Stimulated activated CD4-positive, alpha-beta T cell treated with anti-CD3 and anti-CD28 coated beads, TNF-alpha, amount 100 ng/mL, for 1 hour (primary cell): ENCODE data around the gene FUBP1.
"Not testable (repeated sequence)": the region's sequence is repeated elsewhere in the genome, so short reads cannot be mapped to it uniquely, and the experiment has no call there.

Experiments
- DNase-seq, 3 donors: peaks; one replicate each; pipeline ENCODE4 v3.0.0-alpha.2; 2020; ENCODE audit warnings: low read depth in 3 of 3, low spot score in 1 of 3

Gene FUBP1

DNA sequence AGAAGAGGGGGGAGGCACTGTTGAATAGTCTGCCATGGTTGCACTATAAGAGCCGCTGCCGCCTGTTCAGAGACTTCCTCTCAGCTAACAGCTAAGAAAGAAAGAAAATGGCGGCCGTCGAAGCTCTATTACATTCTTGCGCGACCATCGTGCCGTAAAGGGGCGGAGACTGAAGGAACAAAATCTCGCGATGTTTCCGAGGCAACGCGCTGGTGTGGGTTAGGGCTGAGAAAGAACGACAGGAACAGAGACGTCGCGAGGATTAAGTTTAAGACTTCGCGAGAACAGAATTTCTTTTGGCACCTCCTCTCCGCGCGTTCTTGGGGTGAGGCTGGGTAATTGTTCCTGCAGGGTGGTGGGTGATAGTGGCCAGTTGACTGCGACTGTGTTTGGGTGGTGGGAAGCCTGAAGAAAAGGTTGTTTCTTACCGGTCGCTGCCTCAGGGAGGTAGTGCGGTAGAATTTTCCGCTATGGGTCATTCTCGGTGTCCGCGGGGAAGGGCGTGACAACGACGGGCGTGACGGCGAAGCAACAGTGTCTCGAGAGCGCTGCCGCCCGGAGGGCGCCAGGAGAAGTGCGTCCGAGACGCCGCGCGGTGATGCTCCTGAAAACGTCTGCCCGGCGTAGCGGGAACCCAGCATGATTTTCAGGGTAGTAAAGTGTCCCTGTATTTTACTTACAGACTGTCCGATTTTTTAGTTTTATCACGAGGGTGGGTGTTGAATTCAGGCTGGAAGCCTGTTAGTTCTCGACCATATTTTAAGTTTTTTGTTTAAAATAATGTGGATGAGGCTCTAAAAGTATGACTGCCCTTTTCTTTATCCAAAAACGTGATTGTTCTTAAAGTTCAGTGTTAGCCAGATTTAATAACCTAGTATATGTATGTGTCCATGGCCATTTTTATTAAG, at the start of gene FUBP1:
Gene FUBP1 (minus strand): TSS at position 104 of the 908 bp plus-strand sequence. CDS start 68 bp downstream, at position 36.
- DNase-seq, result peak; percentile 81 to 92 (median 90)

- DNase-seq, result not testable (repeated sequence)
Measured at GRCh38 chr1:78021134-78021533, 42.3 kb upstream of the FUBP1 start.

DNA sequence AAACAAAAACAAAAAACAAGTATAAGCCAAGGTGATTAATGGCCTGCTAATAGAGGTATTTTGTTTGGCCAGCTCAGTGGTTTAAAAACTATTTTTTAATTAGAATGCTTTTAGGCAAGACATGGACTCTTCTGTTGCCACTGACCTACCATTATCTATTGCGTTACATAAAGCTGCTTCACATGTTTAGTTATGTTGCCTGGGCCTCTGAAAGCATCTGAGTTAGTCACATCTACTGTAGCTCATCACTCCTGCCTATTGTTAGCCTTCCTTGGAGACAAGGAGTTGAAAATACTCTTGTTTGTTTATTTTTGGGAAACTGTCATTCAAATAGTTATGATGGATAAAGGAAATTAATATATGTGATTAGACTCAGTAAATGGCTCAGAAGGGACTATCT, 40.2 kb upstream of the FUBP1 start:
- no peak for DNase-seq

DNA sequence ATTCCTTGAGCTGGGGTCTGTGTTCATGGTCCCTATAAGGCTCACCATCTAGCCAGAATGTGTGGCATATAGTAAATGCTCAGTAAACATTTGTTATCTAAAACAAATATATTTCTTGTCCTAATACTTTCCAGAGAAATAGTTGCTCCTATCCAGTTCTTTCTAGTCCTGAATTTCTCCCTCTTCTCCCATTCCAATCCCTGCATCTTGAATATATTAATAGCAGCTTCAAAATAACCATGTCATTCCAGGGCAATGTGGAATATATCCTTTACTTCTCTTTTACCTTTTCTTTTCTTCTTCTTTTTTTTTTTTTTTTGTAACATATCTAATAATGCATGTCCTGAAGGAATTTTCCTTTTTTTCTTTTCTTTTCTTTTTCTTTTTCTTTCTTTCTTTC, 36.3 kb upstream of the FUBP1 start:
- no peak for DNase-seq

GRCh38 chr1:78011050-78011449, 32.2 kb upstream of the FUBP1 start:
- DNase-seq, result no peak

DNA sequence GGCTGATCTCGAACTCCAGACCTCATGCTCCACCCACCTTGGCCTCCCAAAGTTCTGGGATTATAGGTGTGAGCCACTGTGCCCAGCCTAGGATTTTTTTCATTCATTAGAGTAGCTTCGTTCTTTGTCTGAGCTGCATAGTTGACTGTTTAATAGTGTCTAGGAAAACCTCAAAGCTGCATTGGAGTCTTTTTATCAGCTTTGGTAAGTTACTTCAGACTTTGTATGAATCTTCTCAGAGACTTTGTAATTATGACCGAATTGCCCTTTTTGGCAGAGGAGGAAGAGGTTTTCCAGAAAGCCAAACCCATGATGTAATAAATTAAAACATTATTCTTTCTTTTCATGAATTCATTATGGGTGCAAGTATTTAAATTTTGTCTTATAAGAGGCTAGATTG, 31.0 kb upstream of the FUBP1 start:
- no peak for DNase-seq

DNA sequence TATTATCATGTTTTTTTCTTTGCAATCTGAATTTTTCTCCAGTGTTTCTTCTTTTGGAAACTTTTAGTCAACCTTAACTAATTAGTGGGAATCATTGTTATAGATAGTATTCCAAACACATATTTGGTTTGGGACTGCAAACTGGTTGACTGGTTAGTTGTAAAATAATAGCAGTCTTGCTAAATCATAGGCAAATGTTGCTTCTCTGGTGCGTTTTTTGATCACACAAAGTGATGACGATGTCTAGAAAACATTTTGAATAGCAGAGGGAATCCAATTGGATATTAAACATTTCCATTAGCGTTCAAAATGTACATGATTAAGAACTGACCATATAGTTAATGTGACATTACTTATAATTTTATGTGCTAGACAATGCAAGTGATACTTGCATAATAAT, 30.4 kb upstream of the FUBP1 start:
- DNase-seq, result no peak

- no peak for DNase-seq
Measured at GRCh38 chr1:78007677-78008341, 28.9 kb upstream of the FUBP1 start.

- DNase-seq, result no peak
Measured at GRCh38 chr1:78006521-78006920, 27.6 kb upstream of the FUBP1 start.

GRCh38 chr1:78005755-78006154, 26.9 kb upstream of the FUBP1 start:
- no peak for DNase-seq

DNA sequence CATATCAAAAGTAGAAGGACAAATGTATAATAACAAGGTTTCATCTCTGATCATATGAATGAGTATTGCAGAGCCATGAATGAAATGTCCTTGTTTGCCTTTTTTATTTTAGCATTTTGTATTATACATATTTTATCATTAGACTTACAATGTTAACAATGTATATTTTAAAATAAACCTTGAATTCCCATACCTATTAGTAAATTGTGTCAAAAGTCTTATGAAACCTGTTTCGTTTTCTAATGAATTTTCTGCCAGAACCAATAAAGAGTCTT, 26.5 kb upstream of the FUBP1 start:
- DNase-seq, result no peak

DNA sequence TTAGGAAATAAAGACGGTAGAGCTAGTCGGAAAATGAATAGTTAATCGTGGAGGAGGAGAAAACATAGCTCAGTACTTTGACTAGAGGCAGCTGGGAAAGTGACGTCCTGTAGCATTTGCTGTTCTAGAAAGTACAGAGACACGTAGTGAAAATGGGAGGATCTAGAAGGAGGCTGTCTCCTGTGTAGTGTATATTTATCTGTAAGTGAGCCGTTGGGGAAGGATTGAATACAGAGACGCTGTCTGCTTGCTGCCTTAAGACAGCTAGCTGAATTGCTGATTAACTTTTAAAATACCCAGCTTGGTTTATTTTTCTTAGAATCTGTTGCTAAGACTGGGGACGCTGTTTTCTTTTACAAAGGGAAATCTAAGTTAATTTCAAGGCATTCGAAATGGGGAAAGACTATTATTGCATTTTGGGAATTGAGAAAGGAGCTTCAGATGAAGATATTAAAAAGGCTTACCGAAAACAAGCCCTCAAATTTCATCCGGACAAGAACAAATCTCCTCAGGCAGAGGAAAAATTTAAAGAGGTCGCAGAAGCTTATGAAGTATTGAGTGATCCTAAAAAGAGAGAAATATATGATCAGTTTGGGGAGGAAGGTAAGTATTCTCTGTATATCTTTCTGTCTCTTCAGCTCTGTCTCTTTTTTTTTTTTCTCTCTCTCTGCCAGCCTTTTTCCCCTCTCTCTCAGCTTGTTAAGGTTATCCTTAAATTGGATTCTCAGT, 26.0 kb upstream of the FUBP1 start, which contains the start of gene DNAJB4:
Gene DNAJB4 (plus strand): TSS at position 221 of the 729 bp plus-strand sequence. CDS start 172 bp downstream, at position 393.
- DNase-seq, result peak in 2 of 3 donors; percentile 28 to 37

DNA sequence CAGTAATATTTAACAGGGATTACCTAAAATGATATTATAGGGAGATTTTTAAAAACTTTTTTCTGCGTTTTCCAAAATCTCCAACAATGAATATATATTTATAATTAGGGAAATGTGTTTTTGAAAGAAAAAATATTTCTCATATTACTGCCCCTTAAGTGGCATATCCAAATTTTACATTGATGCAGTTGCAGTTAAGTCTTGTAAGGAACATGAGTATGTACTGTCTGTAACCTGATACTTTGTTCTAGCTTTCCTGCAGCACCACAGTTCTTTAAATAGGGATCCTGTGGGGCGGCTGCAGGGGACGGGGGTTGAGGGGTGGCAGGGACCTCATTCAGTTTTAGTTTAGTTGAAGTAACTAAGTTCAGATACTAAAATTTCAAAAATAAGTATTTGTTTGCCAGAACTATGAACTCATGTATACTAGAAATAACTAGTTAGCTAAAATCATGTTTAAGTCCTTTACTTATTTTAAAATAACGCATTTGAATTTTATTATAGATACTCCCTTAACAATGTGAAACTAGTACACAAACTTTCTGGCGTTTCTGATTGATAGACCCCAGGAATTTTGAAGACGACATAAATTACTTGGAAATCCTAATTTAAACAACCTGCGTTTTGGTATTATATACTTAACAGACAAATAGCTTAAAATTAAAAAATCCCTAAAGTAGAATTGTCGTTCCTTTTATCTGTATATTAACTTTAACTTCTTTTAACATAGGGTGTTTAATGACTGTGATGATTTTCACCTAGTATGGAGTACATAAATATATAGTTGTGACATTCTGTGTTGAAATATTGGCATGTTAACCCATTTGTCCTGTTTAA, 25.2 kb upstream of the FUBP1 start:
- peak in 1 of 3 donors; percentile 13 for DNase-seq

DNA sequence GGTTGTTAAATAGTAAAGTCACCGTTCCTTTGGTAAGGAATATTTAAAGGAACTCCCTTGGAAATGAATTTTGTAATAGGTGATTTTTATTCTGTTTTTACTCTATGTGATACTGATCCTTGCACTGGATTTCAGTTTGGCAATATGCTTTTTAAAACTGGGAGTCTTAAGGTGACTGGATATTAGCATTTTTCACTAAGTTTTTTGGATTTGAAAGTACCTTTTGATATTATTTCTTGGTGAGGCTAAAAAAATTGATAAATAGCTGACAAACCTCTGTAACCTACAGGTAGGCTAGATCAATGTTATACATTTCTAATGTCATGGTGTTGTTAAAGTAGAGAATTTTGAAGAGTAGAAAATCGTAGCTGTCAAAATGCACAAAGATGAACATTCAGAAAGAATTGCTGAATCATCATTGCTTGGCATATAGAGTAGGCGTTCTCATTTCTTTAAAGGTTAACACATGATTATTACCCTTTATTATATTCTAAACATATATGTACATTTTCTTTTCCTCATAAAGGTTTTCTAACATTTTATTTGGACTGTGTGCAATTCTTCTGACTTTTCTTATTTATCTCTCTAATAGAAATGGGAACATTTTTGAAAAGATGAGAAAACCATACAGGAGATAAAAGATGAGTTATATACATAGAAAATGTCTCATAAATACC, 24.3 kb upstream of the FUBP1 start:
- DNase-seq, result no peak

GRCh38 chr1:78000536-78000935, 21.7 kb upstream of the FUBP1 start:
- DNase-seq, result not testable (repeated sequence)

DNA sequence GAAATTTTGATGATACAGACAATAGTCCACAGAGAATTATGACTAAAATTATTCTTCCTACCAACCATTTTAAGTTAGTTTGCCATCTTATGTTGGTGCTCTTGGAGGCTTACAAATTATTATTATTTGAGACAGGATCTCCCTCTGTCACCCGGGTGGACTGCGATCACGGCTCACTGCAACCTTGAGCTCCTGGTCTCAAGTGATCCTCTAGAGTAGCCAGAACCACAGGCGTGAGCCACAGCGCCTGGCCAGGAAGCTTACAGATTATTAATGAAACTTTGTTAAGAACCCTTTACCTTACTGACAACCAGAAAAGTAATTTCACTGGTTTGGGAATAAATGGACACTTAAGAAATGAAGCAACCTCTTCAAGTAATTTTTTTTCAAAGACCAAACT, 17.9 kb upstream of the FUBP1 start:
- no peak for DNase-seq

DNA sequence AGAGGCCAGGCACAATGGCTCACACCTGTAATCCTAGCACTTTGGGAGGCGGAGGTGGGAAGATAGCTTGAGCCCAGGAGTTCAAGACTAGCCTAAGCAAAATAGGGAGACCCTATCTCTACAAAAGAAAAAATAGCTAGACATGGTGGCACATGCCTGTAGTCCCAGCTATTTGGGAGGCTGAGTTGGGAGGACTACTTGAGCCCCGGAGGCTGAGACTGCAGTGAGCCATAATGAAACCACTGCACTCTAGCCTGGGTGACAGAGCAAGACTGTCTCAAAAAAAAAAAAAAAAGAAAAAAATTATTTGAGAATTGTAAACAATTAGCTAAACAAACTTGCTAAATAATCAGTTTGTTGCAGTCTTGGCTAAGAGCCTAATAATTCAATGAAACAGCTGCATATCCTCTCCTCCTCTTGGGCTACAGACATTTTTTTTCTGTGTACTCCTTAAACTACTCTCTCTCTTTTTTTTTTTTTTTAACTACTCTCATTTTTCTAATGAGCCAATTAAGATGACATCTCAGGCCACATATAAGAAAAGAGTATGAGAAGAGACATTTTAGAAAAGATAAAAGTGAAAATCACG, 15.3 kb upstream of the FUBP1 start:
- no peak for DNase-seq

- no peak for DNase-seq
Measured at GRCh38 chr1:77991638-77992037, 12.8 kb upstream of the FUBP1 start.

DNA sequence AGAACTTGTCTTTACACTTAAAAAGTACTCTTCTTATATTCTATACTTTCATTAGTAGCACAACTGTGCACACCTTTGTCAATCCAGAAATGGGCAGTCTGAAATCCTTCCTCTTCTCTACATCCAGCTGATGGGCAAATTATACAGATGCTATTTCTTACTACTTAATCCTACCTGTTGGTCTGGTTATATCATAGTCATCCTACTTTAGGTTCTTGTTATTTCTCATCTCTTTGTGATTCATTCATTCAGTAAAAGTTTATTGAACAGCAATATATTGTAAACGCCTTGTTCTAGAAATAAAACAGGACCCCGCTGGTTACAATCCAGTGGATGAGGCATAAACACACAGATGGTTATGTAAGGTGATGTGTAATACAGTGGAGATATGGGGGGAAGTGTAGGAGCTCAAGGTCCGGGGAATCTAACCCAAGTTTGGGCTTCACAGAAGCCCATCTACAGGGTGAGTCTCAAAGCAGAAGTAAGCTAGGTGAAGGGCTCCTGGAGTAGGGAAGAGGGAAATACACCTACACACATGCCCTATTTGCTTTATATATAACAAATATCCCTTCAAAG, 11.8 kb upstream of the FUBP1 start:
- no peak for DNase-seq

- DNase-seq, result no peak
Measured at GRCh38 chr1:77989744-77990143, 10.9 kb upstream of the FUBP1 start.
